GM18909 (cell line): Measurements from ENCODE around the gene SLC16A9.
A peak's percentile ranks its signal among the peaks of the same experiment; 100 is the strongest.
"Not testable (repeated sequence)": the region's sequence is repeated elsewhere in the genome, so short reads cannot be mapped to it uniquely, and the experiment has no call there.

Experiments
- ATAC-seq: cut with Tn5 transposase; IDR thresholded peaks from one replicate; pipeline ENCODE4 v1.9.1; 2021; ENCODE audit warnings: mild to moderate bottlenecking; ENCODE audit not compliant: unreplicated experiment, poor library complexity

The SLC16A9 gene, protein sequence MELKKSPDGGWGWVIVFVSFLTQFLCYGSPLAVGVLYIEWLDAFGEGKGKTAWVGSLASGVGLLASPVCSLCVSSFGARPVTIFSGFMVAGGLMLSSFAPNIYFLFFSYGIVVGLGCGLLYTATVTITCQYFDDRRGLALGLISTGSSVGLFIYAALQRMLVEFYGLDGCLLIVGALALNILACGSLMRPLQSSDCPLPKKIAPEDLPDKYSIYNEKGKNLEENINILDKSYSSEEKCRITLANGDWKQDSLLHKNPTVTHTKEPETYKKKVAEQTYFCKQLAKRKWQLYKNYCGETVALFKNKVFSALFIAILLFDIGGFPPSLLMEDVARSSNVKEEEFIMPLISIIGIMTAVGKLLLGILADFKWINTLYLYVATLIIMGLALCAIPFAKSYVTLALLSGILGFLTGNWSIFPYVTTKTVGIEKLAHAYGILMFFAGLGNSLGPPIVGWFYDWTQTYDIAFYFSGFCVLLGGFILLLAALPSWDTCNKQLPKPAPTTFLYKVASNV

DNA sequence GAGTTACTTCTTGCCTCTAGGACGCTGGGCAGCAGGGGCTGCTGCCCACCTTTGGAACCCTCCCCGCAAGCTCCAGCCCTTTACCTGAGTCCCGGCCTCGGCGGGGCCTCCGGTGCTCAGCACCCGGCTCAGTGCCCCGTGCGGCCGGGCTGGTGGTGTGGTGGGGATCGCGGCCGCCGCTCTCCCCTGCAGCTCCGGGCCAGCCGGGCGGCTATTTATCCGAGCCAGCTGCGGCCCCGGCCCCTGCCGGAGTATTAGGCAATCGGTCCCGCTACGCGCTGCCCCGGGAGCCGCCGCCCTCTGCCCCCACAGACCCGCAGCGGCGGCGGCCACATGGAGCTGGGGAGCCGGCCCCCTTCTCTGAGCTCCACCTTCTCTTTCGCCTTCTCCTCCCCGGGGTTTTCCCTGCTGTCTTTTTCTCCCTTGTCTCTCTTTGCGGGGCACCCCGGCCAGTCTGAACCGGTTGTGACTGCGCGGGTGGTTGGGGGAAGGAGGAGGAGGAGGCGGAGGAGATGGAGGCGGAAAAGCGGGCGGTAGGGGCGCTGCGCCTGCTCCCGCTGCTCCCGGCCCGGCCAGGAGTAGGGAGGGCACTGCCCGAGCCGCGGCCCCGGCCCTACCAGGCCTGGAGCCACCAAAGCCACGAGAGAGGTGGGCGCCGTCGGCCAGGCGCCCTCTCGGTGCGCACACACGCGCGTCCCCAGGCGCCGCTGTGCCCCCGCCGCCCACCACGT lies at the start of gene SLC16A9:
TSS of gene SLC16A9 (minus strand) at position 456 of the 731 bp plus-strand sequence. CDS start 25,559 bp downstream, outside the sequence.
- peak; percentile 91 for ATAC-seq

DNA sequence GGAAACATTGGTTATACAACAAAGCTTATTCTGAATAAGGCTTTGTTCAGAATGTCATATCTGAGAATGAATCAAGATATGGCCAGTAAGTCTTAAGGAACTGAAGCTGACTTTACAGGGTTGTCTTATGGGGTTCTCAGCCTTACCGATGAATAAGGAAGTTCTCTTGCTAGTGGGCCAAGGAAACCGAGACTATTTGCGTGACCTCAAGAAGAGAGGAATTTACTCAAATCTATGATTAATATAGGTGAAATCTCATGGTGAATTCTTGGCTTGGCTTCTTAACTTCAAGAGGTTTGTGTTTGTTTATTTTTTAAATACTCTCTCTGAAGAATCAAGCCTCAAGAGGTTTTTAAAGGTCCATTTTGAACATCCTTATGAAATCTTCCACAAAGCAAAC lies 48.3 kb upstream of the SLC16A9 start:
- ATAC-seq, result no peak

DNA sequence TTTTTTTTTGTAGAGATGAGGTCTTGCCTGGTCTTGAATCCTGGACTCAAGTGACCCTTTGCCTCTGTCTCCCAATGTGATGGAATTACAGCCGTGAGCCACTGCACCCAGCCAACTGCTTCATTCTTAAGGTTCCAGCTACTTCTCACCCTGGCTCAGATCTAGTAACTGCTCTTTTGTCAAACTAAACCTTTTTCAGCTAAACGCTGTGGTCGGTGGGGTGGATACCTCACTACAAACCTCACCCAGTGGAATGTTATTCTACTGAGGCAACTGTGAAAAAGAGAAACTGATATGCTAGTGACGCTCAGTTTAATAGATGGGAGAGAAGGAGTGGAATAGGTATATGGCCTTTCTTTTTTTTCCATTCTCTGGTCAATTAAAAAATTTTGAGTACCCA lies 45.3 kb upstream of the SLC16A9 start:
- ATAC-seq, result no peak

DNA sequence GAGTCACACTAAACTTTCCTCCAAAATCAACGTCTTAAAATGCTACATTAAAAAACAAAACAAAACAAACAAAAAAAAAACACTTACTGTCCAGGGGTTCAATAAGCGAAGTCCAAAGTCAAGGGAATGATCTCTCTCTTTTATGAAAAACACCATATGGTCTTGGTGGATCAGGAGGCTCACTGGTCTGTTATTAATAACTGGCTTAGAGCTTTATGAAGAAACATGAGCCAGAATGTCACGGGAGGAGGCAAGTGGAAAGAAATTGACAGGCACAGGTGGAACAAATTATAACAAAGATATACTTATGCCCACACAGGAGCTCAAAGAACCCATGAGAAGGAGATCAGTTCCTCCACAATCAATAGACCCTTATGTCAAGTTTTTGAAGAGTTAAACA lies 43.6 kb upstream of the SLC16A9 start, which contains the start of gene MRLN:
TSS of gene MRLN (minus strand) at position 189 of the 400 bp plus-strand sequence.
- no peak for ATAC-seq

DNA sequence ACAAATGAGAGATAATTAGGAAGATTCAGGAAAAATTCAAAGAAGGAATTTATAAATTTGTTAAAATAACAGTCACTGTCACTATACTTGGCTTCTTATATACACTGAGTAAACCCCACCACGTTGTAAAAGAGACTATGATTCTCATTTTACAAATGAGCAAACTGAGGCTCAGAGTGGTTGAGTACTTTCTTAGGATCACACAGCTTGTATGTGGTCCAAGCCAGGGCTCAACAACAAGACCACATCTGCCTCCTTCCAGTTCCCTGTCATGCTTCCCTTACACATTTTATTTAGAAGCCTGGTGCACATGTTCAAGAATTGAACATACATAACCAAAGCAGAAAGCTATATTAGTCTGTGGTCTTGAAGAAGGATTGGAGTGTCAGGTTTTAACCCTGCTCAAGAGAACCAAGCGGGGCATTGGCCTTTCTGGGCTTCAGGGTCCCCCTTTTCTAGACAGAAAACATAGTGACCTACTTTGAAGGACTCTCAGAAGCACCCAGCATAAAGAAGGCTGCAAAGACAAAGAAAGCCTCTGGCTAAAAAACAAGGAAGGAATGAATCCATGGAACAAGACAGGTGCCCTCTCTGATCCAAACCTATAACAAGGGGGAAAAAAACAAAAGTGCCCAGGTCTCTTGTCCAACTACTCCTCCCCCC lies 42.8 kb upstream of the SLC16A9 start:
- ATAC-seq, result no peak

DNA sequence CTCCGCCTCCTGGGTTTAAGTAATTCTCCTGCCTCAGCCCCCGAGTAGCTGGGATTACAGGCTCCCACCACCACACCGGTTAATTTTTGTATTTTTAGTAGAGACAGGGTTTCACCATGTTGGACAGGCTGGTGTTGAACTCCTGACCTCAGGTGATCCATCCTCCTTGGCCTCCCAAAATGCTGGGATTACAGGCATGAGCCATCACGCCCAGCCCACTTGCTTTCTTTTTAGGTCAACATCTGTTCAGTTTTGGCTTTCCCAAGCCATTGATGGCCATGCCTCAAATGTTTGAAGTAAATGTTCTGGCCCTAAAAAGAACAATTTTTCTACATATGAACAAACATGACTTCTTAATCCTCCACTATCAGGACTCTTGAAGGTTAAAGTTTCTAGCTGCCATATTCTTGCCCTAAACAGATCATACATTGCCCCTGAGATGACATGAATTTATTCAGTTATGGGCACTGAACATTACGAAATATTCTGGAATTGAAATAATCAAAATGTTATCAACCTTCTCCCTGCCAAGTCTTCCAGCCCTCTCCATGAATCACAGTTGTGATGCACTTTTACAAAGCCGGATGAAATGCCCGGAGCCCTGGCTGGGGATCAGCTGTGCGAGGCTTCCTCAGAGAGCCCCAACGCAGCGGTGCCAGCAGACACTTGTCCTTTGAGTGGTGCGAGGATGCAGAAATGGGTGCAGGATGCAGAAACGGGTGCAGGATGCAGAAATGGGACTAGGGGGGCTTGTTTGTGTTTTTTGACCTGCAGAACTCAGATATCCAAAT lies 40.7 kb upstream of the SLC16A9 start:
- ATAC-seq, result no peak

DNA sequence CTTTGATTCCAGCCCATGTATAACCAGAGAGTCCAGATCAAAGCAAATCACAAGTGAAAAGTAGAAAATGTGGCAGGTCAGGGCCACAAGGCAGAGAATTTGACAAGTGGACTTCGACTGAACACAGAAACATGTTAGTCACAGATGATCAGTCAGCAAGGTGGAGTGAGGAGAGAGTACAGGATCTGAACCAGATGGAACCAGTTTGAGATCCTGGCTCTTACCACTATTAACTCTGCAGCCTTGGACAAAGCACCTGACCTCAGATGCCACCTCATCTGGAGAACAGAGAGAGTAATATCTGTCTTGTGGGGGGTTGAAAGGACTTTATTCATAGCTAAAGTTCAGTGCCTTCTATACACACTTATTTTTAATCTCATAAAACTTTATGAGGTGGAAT lies 39.2 kb upstream of the SLC16A9 start:
- peak; percentile 71 for ATAC-seq

DNA sequence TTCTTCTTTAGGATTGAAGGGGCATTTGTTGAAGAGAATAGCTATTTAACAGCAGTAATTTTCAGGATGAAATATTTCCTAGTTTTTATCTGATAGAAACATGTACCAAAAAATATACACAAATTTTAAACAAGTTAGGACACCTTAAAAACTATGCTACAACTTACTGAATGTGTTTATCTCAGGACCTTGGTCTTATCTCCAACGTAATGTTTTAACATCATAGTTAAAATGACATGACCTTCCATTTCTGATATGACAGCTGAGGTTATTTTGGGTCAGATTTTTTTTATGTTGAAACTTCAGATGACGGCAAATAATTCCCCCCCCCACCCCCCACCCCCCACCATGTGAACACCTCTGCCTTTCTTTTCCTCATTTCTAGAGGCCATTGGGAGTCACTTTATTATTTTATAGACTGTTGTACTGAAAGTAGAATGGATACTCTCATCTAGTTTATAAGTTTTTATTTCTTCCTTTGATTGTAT lies 35.6 kb upstream of the SLC16A9 start:
- no peak for ATAC-seq

DNA sequence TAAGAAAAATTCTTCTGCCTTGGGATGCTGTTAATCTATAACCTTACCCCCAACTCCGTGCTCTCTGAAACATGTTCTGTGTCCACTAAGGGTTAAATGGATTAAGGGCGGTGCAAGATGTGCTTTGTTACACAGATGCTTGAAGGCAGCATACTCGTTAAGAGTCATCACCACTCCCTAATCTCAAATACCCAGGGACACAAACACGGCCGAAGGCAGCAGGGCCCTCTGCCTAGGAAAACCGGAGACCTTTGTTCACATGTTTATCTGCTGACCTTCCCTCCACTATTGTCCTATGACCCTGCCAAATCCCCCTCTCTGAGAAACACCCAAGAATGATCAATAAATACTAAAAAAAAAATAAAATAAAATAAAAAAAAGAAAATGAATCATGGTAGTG lies 35.1 kb upstream of the SLC16A9 start:
- not testable (repeated sequence) for ATAC-seq

DNA sequence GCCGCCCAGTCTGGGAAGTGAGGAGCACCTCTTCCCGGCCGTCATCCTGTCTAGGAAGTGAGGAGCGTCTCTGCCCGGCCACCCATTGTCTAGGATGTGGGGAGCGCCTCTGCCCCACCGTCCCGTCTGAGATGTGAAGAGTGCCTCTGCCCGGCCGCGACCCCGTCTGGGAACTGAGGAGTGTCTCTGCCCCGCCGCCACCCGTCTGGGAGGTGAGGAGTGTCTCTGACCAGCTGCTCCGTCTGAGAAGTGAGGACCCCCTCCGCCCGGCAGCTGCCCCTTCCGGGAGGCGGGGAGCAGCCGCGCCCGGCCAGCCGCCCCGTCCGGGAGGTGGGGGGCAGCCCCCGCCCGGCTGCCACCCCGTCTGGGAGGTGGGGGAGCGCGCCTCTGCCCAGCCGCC lies 34.5 kb upstream of the SLC16A9 start:
- not testable (repeated sequence) for ATAC-seq

DNA sequence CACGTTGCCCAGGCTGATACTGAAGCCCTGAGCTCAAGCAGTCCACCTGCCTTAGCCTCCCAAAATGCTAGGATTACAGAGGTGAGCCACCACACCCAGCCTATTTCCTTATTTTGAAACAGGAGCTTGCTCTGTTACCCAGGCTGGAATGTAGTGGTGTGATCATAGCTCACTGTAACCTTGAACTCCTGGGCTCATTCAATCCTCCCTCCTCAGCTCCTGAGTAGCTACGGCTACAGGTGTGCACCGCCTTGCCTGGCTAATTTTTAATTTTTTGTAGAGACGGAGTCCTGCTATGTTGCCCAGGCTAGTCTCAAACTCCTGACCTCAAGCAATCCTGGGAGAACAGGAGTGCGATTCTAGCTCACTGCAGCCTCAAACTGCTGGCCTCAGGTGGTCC lies 31.9 kb upstream of the SLC16A9 start:
- ATAC-seq, result no peak

DNA sequence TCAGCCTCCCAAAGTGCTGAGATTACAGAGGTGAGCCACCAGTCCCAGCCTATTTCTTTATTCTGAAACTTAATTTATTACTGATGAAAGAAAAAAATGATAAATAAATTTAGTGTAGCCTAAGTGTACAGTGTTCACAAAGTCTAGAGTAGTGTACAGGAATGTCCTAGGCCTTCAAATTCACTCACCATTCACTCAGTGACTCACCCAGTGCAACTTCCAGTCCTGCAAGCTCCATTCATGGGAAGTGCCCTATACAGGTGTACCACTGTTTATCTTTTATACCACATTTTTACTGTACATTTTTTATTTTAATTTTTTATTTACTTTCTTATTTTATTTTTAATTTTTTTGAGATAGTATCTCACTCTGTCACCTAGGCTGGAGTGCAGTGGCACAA lies 31.4 kb upstream of the SLC16A9 start:
- ATAC-seq, result no peak

DNA sequence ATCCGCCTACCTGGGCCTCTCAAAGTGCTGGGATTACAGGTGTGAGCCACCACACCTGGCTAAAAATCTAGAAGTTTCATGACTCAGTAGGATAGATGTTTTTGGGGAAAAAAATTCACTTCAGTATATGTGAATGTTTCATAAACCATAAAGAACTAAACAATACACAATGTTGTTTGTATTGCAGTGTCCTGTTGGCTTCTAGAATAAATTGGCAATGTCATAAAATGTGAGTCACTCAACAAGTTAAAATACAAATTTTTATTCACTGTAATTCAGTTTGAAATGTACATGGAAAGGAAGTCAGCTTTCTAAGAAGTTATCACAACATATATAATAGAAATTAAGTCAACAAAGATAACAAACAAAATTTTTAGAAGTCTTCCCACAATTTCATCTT lies 27.1 kb upstream of the SLC16A9 start:
- ATAC-seq, result no peak

DNA sequence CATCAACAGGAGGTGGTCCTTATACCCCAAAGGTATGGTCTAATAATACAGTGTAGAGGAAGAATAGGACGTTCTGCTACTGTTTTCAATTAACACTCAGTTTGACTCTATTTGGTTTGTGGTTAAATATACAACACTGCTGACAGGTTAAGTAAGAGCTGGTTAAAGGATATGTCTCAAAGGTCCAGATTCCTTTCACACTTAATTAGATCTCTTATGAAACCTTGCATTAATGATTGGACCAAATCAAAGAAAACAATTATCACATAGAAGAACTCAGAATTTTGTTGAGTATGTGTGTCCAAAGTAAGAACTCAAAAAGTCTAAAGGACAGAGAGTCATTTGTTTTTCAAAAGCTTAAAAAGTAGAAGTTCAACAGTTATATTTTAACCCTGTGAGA lies 25.6 kb upstream of the SLC16A9 start:
- no peak for ATAC-seq

DNA sequence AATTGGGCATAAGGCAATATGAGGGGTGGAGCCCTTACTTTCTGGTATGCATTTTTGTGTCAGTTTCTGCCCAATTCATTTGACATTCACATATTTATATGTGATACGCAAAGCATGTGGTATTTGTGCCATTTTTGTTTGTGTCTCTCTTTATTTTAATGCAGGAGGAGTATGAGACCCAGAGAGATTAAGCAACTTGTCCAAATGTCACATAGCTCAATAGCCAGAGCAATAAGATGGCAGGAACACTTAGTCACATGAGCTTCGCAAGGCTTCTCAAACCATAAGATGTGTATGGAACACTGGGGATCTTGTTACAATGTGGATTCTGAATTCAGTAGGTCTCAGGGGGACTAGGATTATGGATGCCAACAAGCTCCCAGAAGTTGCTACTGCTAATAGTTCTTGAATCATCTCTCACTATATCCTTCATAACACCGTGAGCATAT lies 24.4 kb upstream of the SLC16A9 start:
- no peak for ATAC-seq

DNA sequence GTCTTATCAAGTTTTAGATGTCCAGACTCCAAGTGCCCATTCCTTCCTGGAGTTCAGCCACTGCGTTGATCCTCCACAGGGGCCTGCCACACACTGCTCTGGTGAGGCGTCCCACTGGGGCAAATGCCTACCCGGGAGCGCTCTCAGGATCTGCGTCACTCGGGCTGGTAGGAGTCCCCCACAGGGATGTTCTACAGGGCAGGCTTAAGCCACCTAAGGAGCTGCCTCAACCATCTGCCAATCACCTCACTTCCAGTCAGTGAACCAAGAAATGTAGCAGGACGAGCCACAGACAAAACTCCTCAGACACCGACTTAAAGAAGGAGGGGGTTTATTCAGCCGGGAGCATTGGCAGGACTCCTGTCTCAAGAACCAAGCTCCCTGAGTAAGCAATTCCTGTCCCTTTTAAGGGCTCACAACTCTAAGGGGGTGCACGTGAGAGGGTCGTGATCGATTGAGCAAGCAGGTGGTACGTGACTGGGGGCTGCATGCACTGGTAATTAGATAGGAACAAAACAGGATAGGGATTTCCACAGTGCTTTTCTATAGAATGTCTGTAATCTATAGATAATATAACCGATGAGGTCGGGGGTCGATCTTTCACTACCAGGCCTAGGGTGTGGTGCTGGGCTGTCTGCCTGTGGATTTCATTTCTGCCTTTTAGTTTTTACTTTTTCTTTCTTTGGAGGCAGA lies 23.8 kb upstream of the SLC16A9 start:
- ATAC-seq, result not testable (repeated sequence)

DNA sequence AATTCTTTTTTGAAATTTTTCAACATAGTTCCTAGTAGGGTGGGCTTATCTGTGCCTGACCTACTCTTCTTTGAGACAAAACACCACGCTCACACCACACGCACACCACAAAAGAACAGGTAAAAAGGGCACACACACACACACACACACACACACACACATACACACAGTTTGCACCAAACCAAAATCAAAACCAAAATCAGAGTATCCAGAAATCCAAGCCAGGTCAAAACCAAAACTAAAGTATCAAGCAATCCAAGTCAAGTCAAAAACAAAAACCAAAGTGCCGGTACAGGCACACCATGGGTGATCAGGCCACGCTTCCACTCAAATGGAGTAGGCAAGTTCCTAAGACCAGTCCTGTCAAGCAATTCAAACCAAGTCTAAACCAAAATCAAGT lies 23.2 kb upstream of the SLC16A9 start:
- ATAC-seq, result not testable (repeated sequence)

DNA sequence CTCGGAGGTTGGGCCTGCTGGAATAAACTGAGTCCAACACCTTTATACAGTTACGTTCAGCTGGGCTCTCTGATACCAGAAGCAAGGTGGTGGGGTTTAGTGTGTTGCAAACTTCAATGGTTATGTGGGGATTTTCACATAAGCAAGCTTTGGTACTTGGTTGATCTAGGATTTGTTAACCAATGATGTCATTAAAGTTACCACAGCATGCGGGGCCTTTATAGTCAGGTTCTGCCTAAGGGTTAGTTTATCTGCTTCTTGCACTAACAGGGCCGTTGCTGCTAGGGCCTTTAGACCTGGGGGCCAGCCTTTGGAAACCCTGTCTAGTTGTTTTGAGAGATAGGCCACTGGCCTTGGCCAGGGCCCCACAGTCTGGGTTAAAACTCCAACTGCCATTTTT lies 19.5 kb upstream of the SLC16A9 start:
- not testable (repeated sequence) for ATAC-seq
